GM12878 (cell line): ENCODE measurements around the gene CD7. TPM values are rescaled to one million over a fixed set of nuclear protein-coding genes. Genes with fewer than 3 reads are reported as not detected.

ENCODE experiments used
- ATAC-seq: fragments of 200-7000 bp; cut with Tn5 transposase; 3 replicates; pipeline ENCODE4 v1.9.1; 2020; ENCODE audit warnings: mild to moderate bottlenecking, moderate library complexity
- BruUV-seq: library from RNA; stranded (reverse); fragments of 400-500 nt; replicated peaks from 2 replicates; lab custom pipeline; 2021; lab: Mats Ljungman, UMichigan
- CTCF ChIA-PET: fragments of 300-600 bp; sonication (Branson Sonifier 250); formaldehyde crosslinking; extraction: SDS; loops from one replicate; lab custom pipeline; 2021; ENCODE audit warnings: inconsistent platforms; lab: Yijun Ruan, JAX
- POLR2A ChIA-PET: fragments of 350-600 bp; formaldehyde crosslinking; extraction: SDS; loops from one replicate; lab custom pipeline; 2021; ENCODE audit warnings: inconsistent platforms; lab: Charles Lee
- RAD21 ChIA-PET: fragments of 300-600 bp; sonication (Branson Sonifier 250); formaldehyde crosslinking; loops from one replicate; lab custom pipeline; 2023; ENCODE audit warnings: antibody characterized with exemption; ENCODE audit not compliant: unreplicated experiment; lab: Charles Lee
- SMC1A ChIA-PET: fragments of 300-600 bp; sonication (Branson Sonifier 250); formaldehyde crosslinking; loops from one replicate; lab custom pipeline; 2023; ENCODE audit not compliant: unreplicated experiment, uncharacterized antibody; lab: Charles Lee
- DNase-seq: peaks from one replicate; pipeline ENCODE4 v3.0.0-alpha.2; 2011; ENCODE audit warnings: low read depth, low spot score
- FAIRE-seq: peaks from 3 replicates; lab custom pipeline; 2011; peaks lifted over from hg19 to GRCh38; lab: Jason Lieb, UNC
- H2AFZ ChIP-seq: 2 replicates; pipeline ENCODE4 v1.6.0; 2011; ENCODE audit warnings: low read depth, low read length, control low read depth; ENCODE audit not compliant: control insufficient read depth
- H3K27ac ChIP-seq: 2 replicates; pipeline ENCODE4 v1.5.1; 2011; ENCODE audit warnings: control low read depth; ENCODE audit not compliant: control insufficient read depth, insufficient read depth
- H3K27me3 ChIP-seq, 2 experiments: replicated peaks in 1 of 2; 2 replicates each; pipeline versions ENCODE4 v1.6.0 to v1.6.1; 2011; ENCODE audit warnings: low read length in 1 of 2; ENCODE audit not compliant: control insufficient read depth in 2 of 2, insufficient read depth in 2 of 2
- H3K36me3 ChIP-seq, 2 experiments: 2 replicates each; pipeline ENCODE4 v1.5.1; 2011; ENCODE audit warnings: low read length in 1 of 2; ENCODE audit not compliant: control insufficient read depth in 2 of 2, insufficient read depth in 2 of 2
- H3K4me1 ChIP-seq: 2 replicates; pipeline ENCODE4 v1.6.1; 2011; ENCODE audit warnings: mild to moderate bottlenecking, low read length, moderate library complexity, mixed read lengths; ENCODE audit not compliant: control insufficient read depth, insufficient read depth
- H3K4me2 ChIP-seq: 2 replicates; pipeline ENCODE4 v1.6.0; 2011; ENCODE audit warnings: control low read depth; ENCODE audit not compliant: control insufficient read depth, insufficient read depth
- H3K4me3 ChIP-seq: fragments of 200-600 bp; sonication (generic); 2 replicates; pipeline ENCODE4 v1.5.1; 2016
- H3K79me2 ChIP-seq: 2 replicates; pipeline ENCODE4 v1.6.0; 2011; ENCODE audit warnings: low read length; ENCODE audit not compliant: control insufficient read depth, insufficient read depth
- H3K9ac ChIP-seq: 2 replicates; pipeline ENCODE4 v1.8.0; 2011; ENCODE audit warnings: low read length, control low read depth, mixed read lengths; ENCODE audit not compliant: control insufficient read depth, insufficient read depth
- H3K9me3 ChIP-seq: replicated peaks from 3 replicates; pipeline ENCODE4 v1.5.1; 2011; ENCODE audit warnings: mild to moderate bottlenecking, low read length; ENCODE audit not compliant: control insufficient read depth, insufficient read depth
- H4K20me1 ChIP-seq: 2 replicates; pipeline ENCODE4 v1.6.0; 2011; ENCODE audit not compliant: control insufficient read depth, insufficient read depth
- ETV6 ChIP-seq, 2 experiments: fragments of 450-650 bp in 1 of 2; IDR thresholded peaks in 1 of 2; conservative IDR thresholded peaks in 1 of 2; 2 replicates each; pipeline ENCODE4 v1.6.1; 2014; ENCODE audit warnings: antibody characterized with exemption in 1 of 2, borderline replicate concordance in 1 of 2, low read depth in 1 of 2, mild to moderate bottlenecking in 1 of 2, moderate library complexity in 1 of 2
- JUND ChIP-seq: IDR thresholded peaks from 2 replicates; pipeline ENCODE4 v1.6.1; 2012; ENCODE audit warnings: low read depth, mild to moderate bottlenecking, low read length, improper control_type of control experiment, moderate library complexity
- NBN ChIP-seq: fragments of 450-650 bp; IDR thresholded peaks from 2 replicates; pipeline ENCODE4 v1.6.1; 2016
- SIN3A ChIP-seq: IDR thresholded peaks from 2 replicates; pipeline ENCODE4 v1.6.1; 2012; ENCODE audit warnings: low read depth, low read length, improper control_type of control experiment
- SMAD1 ChIP-seq: fragments of 450-650 bp; IDR thresholded peaks from 2 replicates; pipeline ENCODE4 v1.6.1; 2018; ENCODE audit warnings: mild to moderate bottlenecking, low read depth; ENCODE audit not compliant: partially characterized antibody
- SMC3 ChIP-seq: IDR thresholded peaks from 2 replicates; pipeline ENCODE4 v1.6.1; 2011; ENCODE audit warnings: low read length, improper control_type of control experiment, borderline replicate concordance
- WGBS: methylation state at CpG from one replicate; pipeline ENCODE4 v1.1.6; 2016; ENCODE audit warnings: low lambda C conversion rate; ENCODE audit not compliant: insufficient replicate concordance, insufficient coverage; ENCODE audit errors: missing lambda C conversion rate; 5-methylcytosine and 5-hydroxymethylcytosine counted together
- in situ Hi-C: fragments of 300-500 bp; cut with MboI; formaldehyde crosslinking; loops from 9 replicates; pipeline ENCODE4 v1.14.3; 2018; ENCODE audit warnings: mixed read lengths
- intact Hi-C: fragments of 100-400 bp; cut with micrococcal nuclease; formaldehyde crosslinking; loops from one replicate; pipeline ENCODE4 v1.14.2; 2022; ENCODE audit not compliant: unreplicated experiment
- polyA plus RNA-seq, 11 experiments: library from polyadenylated mRNA; depleted of rRNA in 4 of 11; unstranded in 6 of 11; stranded (reverse) in 5 of 11; fragments of >200 nt; fragmentation: Nextera tagmentation in 4 of 11; fragmentation: Illumina TruSeq in 1 of 11; extraction: Ambion mirVana in 4 of 11; extraction: Trizol in 1 of 11; gene quantifications; 1 replicate in 1 of 11; 2 replicates in 10 of 11; pipeline versions ENCODE4 v1.2.1 to v1.2.3, GENCODE V29; 2011 to 2016; ENCODE audit warnings: inconsistent platforms in 2 of 11, missing spikeins in 2 of 11, low read depth in 1 of 11
- total RNA-seq, 4 experiments: library from RNA; depleted of rRNA in 3 of 4; stranded (reverse); fragments of >200 nt in 3 of 4; fragmentation: Illumina TruSeq in 1 of 4; extraction: Trizol in 1 of 4; gene quantifications; 2 replicates each; pipeline versions ENCODE4 v1.2.1 to v1.2.3, GENCODE V29; 2013 to 2021
- TF ChIP-seq, protein P1 (sequence below): IDR thresholded peaks from 2 replicates; pipeline ENCODE4 v1.6.1; 2012; ENCODE audit warnings: low read depth, low read length, improper control_type of control experiment
- TF ChIP-seq, protein P2 (sequence below): IDR thresholded peaks from 2 replicates; pipeline ENCODE4 v1.6.1; 2012; ENCODE audit warnings: improper control_type of control experiment, low read depth, low read length; ENCODE audit not compliant: insufficient replicate concordance
- TF ChIP-seq, protein P3 (sequence below): IDR thresholded peaks from 2 replicates; pipeline ENCODE4 v1.6.1; 2012; ENCODE audit warnings: mild to moderate bottlenecking, low read depth, low read length

CD7 gene
- total and polyA plus RNA-seq, 10 of the 15 experiments (the other 5 are each of a cell fraction or from before 2014, with no cell fraction given) = 0.33 TPM; not detected in 9

DNA sequence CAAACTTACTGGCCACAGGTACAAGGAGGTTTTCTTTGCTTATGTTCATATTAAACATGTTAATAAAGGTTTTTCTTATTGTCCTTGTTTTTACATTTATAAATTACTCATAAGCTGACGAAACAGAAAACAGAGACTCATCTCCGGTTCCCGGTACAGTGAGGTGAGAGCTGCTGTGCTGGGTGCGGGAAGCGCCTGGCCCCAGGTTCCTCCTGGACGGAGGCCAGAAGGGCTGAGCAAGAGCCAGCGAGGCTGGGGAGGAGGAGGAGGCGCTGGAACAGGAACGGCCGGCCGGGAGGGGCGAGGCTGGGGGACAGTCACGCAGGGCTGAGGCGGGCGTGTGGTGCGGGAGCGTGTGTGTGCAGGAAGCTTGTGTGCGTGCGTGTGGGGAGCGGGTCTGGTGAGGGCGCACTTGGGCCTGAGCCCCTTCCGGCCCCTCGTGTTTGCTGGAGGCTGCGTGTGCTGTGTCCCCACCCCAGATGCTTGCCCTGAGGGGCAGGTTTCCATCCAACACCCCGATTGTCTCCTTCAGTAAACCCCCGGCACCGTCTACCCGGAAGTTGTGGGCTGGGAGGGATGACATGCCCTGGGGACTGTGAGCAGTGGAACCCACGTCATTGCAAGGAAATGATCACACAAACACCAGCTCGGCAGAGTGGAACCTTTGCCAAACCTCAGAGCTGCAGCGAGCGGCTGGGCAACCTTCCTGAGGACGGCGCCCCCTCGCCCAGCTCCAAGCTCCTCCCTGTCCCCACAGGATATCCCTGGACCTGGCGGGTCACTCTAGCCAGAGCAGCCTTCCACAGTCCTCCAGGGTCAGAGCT, 19.5 kb downstream of the CD7 start:
- Histone ChIP-seq H3K4me2 (peak overlapping the region; percentile 91), H4K20me1 (no peaks in the 10 kb centered on the region), H3K36me3 (no peaks in the 10 kb centered on the region), H3K27me3 (no peaks in the 10 kb centered on the region), H3K4me3 (peak overlapping the region; percentile 79), H2AFZ (peak overlapping the region; percentile 85), H3K4me1 (peaks cover 37% of the 10 kb centered on the region), H3K9ac (peak overlapping the region; percentile 90), H3K9me3 (no peaks in the 10 kb centered on the region), H3K27ac (peak overlapping the region; percentile 80), H3K79me2 (no peaks in the 10 kb centered on the region)
- ChIA-PET SMC1A (interaction anchor here (0.6 to 2.8 kb wide), 15 partner anchors 13 to 177 kb away, joined by 3 to 15 read pairs (median 5); partner anchors contain the start of gene SLC16A3), POLR2A (interaction anchor here (0.7 to 3.0 kb wide), 16 partner anchors 8 to 209 kb away, joined by 3 to 20 read pairs (median 4); partner anchors contain the start of genes CCDC57, CD7, CSNK1D and SLC16A3), CTCF (interaction anchor here (0.5 to 8.7 kb wide), 8 partner anchors 26 to 593 kb away, joined by 3 to 94 read pairs (median 6); no protein-coding TSS in a partner anchor), RAD21 (interaction anchor here (0.7 to 7.9 kb wide), 13 partner anchors 11 to 192 kb away, joined by 3 to 77 read pairs (median 4); partner anchors contain the start of gene CSNK1D)
- FAIRE-seq (peak; percentile 80), ATAC-seq (peak; percentile 75), DNase-seq (peak; percentile 80)
- intact Hi-C loops = no loop called here
- in situ Hi-C loops = no loop called here
- under 1% methylated on average over 33 of the region's 36 CpGs for WGBS
- TSS peak; percentile 71 for BruUV-seq
- TF ChIP-seq, protein P1, sequence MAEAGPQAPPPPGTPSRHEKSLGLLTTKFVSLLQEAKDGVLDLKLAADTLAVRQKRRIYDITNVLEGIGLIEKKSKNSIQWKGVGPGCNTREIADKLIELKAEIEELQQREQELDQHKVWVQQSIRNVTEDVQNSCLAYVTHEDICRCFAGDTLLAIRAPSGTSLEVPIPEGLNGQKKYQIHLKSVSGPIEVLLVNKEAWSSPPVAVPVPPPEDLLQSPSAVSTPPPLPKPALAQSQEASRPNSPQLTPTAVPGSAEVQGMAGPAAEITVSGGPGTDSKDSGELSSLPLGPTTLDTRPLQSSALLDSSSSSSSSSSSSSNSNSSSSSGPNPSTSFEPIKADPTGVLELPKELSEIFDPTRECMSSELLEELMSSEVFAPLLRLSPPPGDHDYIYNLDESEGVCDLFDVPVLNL = no peak
- TF ChIP-seq SMC3 (no peak), ETV6 (conservative IDR thresholded peaks at IDR 0.05 in 1 of 2, IDR thresholded peaks at IDR 0.05 in 1 of 2; ENCODE audit: borderline replicate concordance in 1 of 2, low read depth in 1 of 2) (peak in 1 of 2 experiments; percentile 72; a peak in 2 of 4 replicates), SIN3A (peak; percentile 24; the same call in 1 of the 2 replicates), SMAD1 (peak; percentile 73), JUND (0 out of 2 replicates have a peak, but pooled peaks have one; percentile 17), NBN (no peak; the same call in none of the 2 replicates)
- TF ChIP-seq, protein P2, sequence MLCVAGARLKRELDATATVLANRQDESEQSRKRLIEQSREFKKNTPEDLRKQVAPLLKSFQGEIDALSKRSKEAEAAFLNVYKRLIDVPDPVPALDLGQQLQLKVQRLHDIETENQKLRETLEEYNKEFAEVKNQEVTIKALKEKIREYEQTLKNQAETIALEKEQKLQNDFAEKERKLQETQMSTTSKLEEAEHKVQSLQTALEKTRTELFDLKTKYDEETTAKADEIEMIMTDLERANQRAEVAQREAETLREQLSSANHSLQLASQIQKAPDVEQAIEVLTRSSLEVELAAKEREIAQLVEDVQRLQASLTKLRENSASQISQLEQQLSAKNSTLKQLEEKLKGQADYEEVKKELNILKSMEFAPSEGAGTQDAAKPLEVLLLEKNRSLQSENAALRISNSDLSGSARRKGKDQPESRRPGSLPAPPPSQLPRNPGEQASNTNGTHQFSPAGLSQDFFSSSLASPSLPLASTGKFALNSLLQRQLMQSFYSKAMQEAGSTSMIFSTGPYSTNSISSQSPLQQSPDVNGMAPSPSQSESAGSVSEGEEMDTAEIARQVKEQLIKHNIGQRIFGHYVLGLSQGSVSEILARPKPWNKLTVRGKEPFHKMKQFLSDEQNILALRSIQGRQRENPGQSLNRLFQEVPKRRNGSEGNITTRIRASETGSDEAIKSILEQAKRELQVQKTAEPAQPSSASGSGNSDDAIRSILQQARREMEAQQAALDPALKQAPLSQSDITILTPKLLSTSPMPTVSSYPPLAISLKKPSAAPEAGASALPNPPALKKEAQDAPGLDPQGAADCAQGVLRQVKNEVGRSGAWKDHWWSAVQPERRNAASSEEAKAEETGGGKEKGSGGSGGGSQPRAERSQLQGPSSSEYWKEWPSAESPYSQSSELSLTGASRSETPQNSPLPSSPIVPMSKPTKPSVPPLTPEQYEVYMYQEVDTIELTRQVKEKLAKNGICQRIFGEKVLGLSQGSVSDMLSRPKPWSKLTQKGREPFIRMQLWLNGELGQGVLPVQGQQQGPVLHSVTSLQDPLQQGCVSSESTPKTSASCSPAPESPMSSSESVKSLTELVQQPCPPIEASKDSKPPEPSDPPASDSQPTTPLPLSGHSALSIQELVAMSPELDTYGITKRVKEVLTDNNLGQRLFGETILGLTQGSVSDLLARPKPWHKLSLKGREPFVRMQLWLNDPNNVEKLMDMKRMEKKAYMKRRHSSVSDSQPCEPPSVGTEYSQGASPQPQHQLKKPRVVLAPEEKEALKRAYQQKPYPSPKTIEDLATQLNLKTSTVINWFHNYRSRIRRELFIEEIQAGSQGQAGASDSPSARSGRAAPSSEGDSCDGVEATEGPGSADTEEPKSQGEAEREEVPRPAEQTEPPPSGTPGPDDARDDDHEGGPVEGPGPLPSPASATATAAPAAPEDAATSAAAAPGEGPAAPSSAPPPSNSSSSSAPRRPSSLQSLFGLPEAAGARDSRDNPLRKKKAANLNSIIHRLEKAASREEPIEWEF = no peak
- TF ChIP-seq, protein P3, sequence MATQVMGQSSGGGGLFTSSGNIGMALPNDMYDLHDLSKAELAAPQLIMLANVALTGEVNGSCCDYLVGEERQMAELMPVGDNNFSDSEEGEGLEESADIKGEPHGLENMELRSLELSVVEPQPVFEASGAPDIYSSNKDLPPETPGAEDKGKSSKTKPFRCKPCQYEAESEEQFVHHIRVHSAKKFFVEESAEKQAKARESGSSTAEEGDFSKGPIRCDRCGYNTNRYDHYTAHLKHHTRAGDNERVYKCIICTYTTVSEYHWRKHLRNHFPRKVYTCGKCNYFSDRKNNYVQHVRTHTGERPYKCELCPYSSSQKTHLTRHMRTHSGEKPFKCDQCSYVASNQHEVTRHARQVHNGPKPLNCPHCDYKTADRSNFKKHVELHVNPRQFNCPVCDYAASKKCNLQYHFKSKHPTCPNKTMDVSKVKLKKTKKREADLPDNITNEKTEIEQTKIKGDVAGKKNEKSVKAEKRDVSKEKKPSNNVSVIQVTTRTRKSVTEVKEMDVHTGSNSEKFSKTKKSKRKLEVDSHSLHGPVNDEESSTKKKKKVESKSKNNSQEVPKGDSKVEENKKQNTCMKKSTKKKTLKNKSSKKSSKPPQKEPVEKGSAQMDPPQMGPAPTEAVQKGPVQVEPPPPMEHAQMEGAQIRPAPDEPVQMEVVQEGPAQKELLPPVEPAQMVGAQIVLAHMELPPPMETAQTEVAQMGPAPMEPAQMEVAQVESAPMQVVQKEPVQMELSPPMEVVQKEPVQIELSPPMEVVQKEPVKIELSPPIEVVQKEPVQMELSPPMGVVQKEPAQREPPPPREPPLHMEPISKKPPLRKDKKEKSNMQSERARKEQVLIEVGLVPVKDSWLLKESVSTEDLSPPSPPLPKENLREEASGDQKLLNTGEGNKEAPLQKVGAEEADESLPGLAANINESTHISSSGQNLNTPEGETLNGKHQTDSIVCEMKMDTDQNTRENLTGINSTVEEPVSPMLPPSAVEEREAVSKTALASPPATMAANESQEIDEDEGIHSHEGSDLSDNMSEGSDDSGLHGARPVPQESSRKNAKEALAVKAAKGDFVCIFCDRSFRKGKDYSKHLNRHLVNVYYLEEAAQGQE = no peak
